GM06990 (cell line): ENCODE measurements around the gene ARHGAP15.

ENCODE experiments used
- DNase-seq: peaks from one replicate; pipeline ENCODE4 v3.0.0-alpha.2; 2011; ENCODE audit not compliant: insufficient read length; ENCODE audit errors: extremely low read depth
- H3K27me3 ChIP-seq: replicated peaks from 2 replicates; pipeline ENCODE4 v1.6.0; 2011; ENCODE audit warnings: low read length; ENCODE audit not compliant: control insufficient read depth, insufficient read depth
- H3K36me3 ChIP-seq: 2 replicates; pipeline ENCODE4 v1.5.1; 2011; ENCODE audit warnings: low read length; ENCODE audit not compliant: control insufficient read depth, insufficient read depth
- H3K4me3 ChIP-seq: replicated peaks from 2 replicates; pipeline ENCODE4 v1.5.1; 2011; ENCODE audit warnings: low read depth, mild to moderate bottlenecking, control low read depth, low read length
- CTCF ChIP-seq: IDR thresholded peaks from 2 replicates; pipeline ENCODE4 v1.5.1; 2011; ENCODE audit warnings: low read length, control low read depth, mild to moderate bottlenecking, inconsistent platforms; ENCODE audit not compliant: insufficient read depth, poor library complexity, severe bottlenecking

ARHGAP15 gene

GRCh38 chr2:143453981-143454511 lies 324.8 kb downstream of the ARHGAP15 start:
- Histone ChIP-seq H3K36me3 (no peaks in the 10 kb centered on the region), H3K27me3 (no peaks in the 10 kb centered on the region), H3K4me3 (no peak overlapping the region)
- no peak for DNase-seq
- no peak for TF ChIP-seq CTCF

- H3K4me3 ChIP-seq = no peak overlapping the region
- no peaks in the 10 kb centered on the region for H3K36me3 ChIP-seq
- no peaks in the 10 kb centered on the region for H3K27me3 ChIP-seq
- TF ChIP-seq CTCF = no peak
- DNase-seq = no peak
Observed at GRCh38 chr2:143455317-143455716, 326.1 kb downstream of the ARHGAP15 start.

- Histone ChIP-seq H3K27me3 (no peaks in the 10 kb centered on the region), H3K4me3 (no peak overlapping the region), H3K36me3 (no peaks in the 10 kb centered on the region)
- TF ChIP-seq CTCF = no peak
- no peak for DNase-seq
Observed at GRCh38 chr2:143458258-143459190, 329.3 kb downstream of the ARHGAP15 start.

GRCh38 chr2:143460382-143460781 lies 331.2 kb downstream of the ARHGAP15 start:
- no peak for TF ChIP-seq CTCF
- Histone ChIP-seq H3K4me3 (no peak overlapping the region), H3K27me3 (no peaks in the 10 kb centered on the region), H3K36me3 (no peaks in the 10 kb centered on the region)
- DNase-seq = no peak

- H3K27me3 ChIP-seq = no peaks in the 10 kb centered on the region
- no peaks in the 10 kb centered on the region for H3K36me3 ChIP-seq
- H3K4me3 ChIP-seq = no peak overlapping the region
- no peak for DNase-seq
- TF ChIP-seq CTCF = no peak
Observed at GRCh38 chr2:143463719-143464118, 334.5 kb downstream of the ARHGAP15 start.
